ENCODE results near the gene DYTN.
A peak's percentile ranks its signal among the peaks of the same experiment; 100 is the strongest.

DYTN gene, protein sequence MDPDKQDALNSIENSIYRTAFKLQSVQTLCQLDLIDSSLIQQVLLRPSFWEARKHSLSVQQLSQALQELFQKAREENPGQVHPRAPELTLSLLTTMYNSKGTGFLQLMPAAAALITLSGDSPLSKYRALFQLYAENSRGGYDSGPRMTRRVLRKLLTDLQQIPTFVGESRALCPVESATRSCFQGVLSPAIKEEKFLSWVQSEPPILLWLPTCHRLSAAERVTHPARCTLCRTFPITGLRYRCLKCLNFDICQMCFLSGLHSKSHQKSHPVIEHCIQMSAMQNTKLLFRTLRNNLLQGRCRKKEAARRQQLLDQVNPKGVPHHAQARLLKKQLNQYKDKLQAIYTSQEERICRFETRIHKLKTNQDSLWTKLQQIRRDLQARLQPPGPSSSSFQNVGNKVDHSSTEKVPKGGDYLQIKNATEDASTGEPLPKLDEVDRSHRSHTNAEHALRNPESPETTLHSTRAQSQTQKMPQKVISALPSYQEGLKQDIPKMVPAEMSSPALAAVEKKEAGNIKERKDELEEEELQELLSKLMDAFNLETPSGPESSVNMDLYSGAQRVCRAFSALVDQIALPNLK

DNA sequence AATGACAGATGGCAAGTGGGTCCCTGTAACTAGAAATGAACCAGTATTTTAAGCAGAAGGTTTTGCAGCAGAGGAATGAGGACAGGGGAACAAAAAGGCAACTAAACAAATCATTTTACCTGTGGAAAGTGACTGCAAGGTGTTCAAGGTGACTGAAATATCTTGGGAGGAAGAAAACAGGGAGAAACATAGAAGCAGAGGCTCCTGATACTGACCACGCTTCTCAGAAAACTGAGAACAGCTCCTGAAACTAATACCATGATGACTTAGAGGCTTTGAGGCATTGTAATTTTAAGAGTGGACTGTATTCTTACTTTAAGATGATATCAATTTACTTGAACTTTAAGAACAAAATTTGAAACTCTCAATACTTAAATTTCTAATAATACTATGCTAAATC, at the start of gene DYTN:
Gene DYTN (minus strand): TSS at position 101 of the 400 bp plus-strand sequence. CDS start 117 bp downstream, outside the sequence.
- H3K36me3 Mint-ChIP-seq: no peaks in the 10 kb centered on the region
- no peak within 1 kb of the TSS for H3K27ac Mint-ChIP-seq
- peaks cover 45% of the 10 kb centered on the region for H3K27me3 Mint-ChIP-seq
- H3K4me3 Mint-ChIP-seq: no peak within 1 kb of the TSS
- peaks cover 4% of the 10 kb centered on the region for H3K9me3 Mint-ChIP-seq
- no peak for ATAC-seq
- no peaks in the 10 kb centered on the region for H3K4me1 Mint-ChIP-seq

- Mint-ChIP-seq H3K27ac (peak overlapping the region; percentile 92), H3K27me3 (no peaks in the 10 kb centered on the region), H3K4me3 (peak overlapping the region; percentile 89), H3K9me3 (no peaks in the 10 kb centered on the region), H3K4me1 (peaks cover 29% of the 10 kb centered on the region), H3K36me3 (peaks cover 21% of the 10 kb centered on the region)
- no peak for ATAC-seq
These were observed 48.1 kb upstream of the DYTN start for GRCh38 chr2:206766057-206766930.

- H3K4me1 Mint-ChIP-seq: peaks cover 29% of the 10 kb centered on the region
- peak within 1 kb of the TSS; percentile 89 for H3K4me3 Mint-ChIP-seq
- H3K36me3 Mint-ChIP-seq: peaks cover 21% of the 10 kb centered on the region
- no peaks in the 10 kb centered on the region for H3K27me3 Mint-ChIP-seq
- ATAC-seq: peak; percentile 96
- H3K27ac Mint-ChIP-seq: peak within 1 kb of the TSS; percentile 92
- H3K9me3 Mint-ChIP-seq: no peaks in the 10 kb centered on the region
These were observed 47.3 kb upstream of the DYTN start, which contains the start of the genes FASTKD2 and MDH1B for GRCh38 chr2:206765242-206766056. TSS of gene FASTKD2 (plus strand) at chr2:206765606. CDS start at chr2:206766694, 1,088 bp downstream. TSS of gene MDH1B (minus strand) at chr2:206765328. CDS start at chr2:206765271, 57 bp downstream.

GRCh38 chr2:206764673-206765241, 46.6 kb upstream of the DYTN start:
- Mint-ChIP-seq H3K27me3 (no peaks in the 10 kb centered on the region), H3K9me3 (no peaks in the 10 kb centered on the region), H3K36me3 (peaks cover 19% of the 10 kb centered on the region), H3K4me1 (peaks cover 28% of the 10 kb centered on the region), H3K4me3 (peak overlapping the region; percentile 89), H3K27ac (peak overlapping the region; percentile 92)
- ATAC-seq: peak; percentile 69

DNA sequence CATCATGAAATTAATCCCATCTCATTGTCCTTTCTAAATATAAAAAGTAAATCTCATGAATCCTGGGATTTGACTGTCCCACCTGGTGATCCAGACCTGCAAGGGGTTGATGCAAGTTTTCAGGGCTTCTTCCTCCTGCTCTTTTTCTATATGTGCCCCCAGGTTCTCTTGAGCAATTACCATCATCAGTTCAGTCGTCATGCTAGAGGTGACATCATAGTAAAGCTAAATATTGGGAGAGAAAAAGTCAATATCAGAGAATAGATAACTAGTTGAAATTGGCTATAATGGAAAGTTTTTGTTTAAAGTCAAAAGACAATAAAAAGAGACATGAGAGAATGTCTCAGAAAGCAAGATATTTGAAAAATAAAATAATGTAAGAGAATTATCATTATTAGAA, 38.6 kb upstream of the DYTN start:
- Mint-ChIP-seq H3K4me1 (no peaks in the 10 kb centered on the region), H3K4me3 (no peak overlapping the region)

DNA sequence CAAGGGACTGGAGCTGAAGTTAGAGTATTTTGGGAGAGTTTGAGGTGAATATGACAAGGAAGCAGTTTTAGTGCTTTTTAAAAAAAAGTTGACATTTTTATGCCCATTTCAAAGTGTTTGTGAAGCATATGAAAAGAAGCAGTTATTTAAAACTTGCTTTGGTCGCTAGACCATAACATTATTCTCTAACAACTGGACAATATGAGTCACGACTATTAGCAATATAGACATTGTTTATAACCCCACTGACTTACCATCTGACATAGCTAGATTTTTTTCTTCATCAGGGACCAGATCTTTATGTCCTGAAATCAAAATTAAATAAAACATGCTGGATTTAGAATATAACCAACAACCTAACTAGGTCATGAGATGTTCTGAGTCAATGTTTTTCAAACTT, 22.6 kb upstream of the DYTN start:
- Mint-ChIP-seq H3K9me3 (no peaks in the 10 kb centered on the region), H3K4me3 (no peak overlapping the region), H3K27ac (no peak overlapping the region), H3K4me1 (no peaks in the 10 kb centered on the region), H3K36me3 (no peaks in the 10 kb centered on the region), H3K27me3 (peaks cover 21% of the 10 kb centered on the region)
- ATAC-seq: no peak

More for the DNA sequence above, 38.6 kb upstream of the DYTN start:
- no peak overlapping the region for H3K27ac Mint-ChIP-seq
- peaks cover 5% of the 10 kb centered on the region for H3K27me3 Mint-ChIP-seq
- H3K9me3 Mint-ChIP-seq: peaks cover 3% of the 10 kb centered on the region
- ATAC-seq: no peak
- no peaks in the 10 kb centered on the region for H3K36me3 Mint-ChIP-seq

GRCh38 chr2:206739271-206739670, 21.1 kb upstream of the DYTN start:
- no peak for ATAC-seq
- H3K4me3 Mint-ChIP-seq: no peak overlapping the region
- H3K27me3 Mint-ChIP-seq: peaks cover 21% of the 10 kb centered on the region
- H3K4me1 Mint-ChIP-seq: no peaks in the 10 kb centered on the region
- H3K9me3 Mint-ChIP-seq: no peaks in the 10 kb centered on the region
- H3K27ac Mint-ChIP-seq: no peak overlapping the region
- no peaks in the 10 kb centered on the region for H3K36me3 Mint-ChIP-seq

- Mint-ChIP-seq H3K9me3 (peaks cover 2% of the 10 kb centered on the region), H3K27ac (no peak overlapping the region), H3K36me3 (no peaks in the 10 kb centered on the region), H3K4me1 (no peaks in the 10 kb centered on the region), H3K4me3 (no peak overlapping the region), H3K27me3 (peaks cover 8% of the 10 kb centered on the region)
- no peak for ATAC-seq
These were observed 18.7 kb upstream of the DYTN start for GRCh38 chr2:206736935-206737334.

GRCh38 chr2:206733341-206733740, 15.1 kb upstream of the DYTN start:
- H3K4me3 Mint-ChIP-seq: no peak overlapping the region
- no peak for ATAC-seq
- H3K27me3 Mint-ChIP-seq: peaks cover 11% of the 10 kb centered on the region
- H3K27ac Mint-ChIP-seq: no peak overlapping the region
- H3K9me3 Mint-ChIP-seq: peaks cover 2% of the 10 kb centered on the region
- no peaks in the 10 kb centered on the region for H3K36me3 Mint-ChIP-seq
- no peaks in the 10 kb centered on the region for H3K4me1 Mint-ChIP-seq

DNA sequence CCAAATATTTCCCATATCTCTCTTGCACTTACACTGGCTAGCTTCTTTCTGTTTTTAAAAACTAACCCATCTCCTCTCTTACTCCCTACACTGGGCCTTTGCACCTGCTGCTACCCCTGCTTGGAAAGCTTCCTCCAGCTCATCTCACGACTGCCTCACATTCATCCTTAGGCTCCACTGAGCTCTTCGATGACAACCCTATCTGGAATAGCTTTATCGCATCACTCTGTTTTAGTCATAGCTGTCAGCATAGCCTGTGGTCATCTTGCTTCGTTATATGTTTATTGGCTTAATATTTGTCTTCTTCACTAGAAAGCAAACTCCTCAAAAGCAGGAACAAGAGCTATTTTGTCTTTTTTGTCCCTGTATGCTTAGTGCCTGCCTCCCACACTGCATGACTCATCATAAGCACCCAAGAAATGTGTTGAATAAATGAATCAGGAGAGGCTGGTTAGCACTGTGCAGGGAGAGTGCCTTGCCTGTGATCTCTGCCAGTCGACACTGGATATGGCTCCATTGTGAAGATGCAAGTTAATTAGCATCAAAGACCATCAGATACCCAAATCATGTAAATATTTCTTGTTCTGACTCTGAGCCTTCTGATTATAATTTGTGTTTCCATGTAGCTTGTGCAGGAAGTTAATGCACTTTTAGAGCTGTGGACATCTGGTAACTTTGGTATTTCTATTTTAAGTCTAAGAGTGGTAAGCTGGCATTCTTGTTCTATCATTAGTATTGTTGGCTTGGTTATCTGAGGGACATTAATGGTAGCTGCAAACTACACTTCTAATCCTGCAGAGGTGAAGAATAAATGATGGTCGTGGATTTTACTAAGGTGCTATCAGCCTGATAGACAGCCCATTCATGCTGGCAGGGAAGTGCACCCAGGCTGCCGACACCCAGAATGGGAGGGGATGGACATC, 10.3 kb upstream of the DYTN start:
- Mint-ChIP-seq H3K36me3 (no peaks in the 10 kb centered on the region), H3K27ac (no peak overlapping the region), H3K4me3 (no peak overlapping the region), H3K27me3 (peaks cover 27% of the 10 kb centered on the region), H3K4me1 (no peaks in the 10 kb centered on the region), H3K9me3 (peaks cover 2% of the 10 kb centered on the region)
- ATAC-seq: no peak

- Mint-ChIP-seq H3K27ac (no peak overlapping the region), H3K9me3 (peaks cover under 1% of the 10 kb centered on the region), H3K4me1 (no peaks in the 10 kb centered on the region), H3K4me3 (no peak overlapping the region), H3K36me3 (no peaks in the 10 kb centered on the region), H3K27me3 (peaks cover 30% of the 10 kb centered on the region)
- no peak for ATAC-seq
These were observed 9.1 kb upstream of the DYTN start for GRCh38 chr2:206727287-206727686.

DNA sequence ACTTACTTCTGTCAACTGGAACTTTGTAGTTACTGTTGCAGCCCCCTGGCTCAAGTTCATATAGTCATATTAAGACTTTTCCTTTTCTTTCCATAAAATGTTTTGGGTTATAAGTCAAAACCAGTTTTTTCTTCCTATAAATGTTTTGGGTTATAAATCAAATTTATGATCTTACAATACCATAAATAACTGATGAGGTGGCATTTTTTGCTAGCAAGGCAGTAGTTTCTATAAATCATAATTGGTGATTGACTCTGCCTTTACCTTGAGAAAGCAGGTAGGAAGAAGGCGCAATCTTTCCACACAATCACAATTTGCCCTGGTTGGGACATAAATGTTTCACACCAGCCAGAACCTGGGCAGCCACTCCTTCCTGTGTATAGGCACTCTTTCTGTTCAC, 5.1 kb upstream of the DYTN start:
- ATAC-seq: no peak
- peaks cover 4% of the 10 kb centered on the region for H3K9me3 Mint-ChIP-seq
- no peaks in the 10 kb centered on the region for H3K36me3 Mint-ChIP-seq
- H3K4me1 Mint-ChIP-seq: no peaks in the 10 kb centered on the region
- H3K4me3 Mint-ChIP-seq: no peak overlapping the region
- no peak overlapping the region for H3K27ac Mint-ChIP-seq
- peaks cover 37% of the 10 kb centered on the region for H3K27me3 Mint-ChIP-seq

- no peak for ATAC-seq
- H3K27ac Mint-ChIP-seq: no peak overlapping the region
- peaks cover 4% of the 10 kb centered on the region for H3K9me3 Mint-ChIP-seq
- peaks cover 23% of the 10 kb centered on the region for H3K27me3 Mint-ChIP-seq
- H3K4me3 Mint-ChIP-seq: no peak overlapping the region
- H3K4me1 Mint-ChIP-seq: no peaks in the 10 kb centered on the region
- H3K36me3 Mint-ChIP-seq: no peaks in the 10 kb centered on the region
These were observed 3.2 kb upstream of the DYTN start for GRCh38 chr2:206721256-206721920.
